ENCODE results near the gene LGR6.

LGR6 gene

DNA sequence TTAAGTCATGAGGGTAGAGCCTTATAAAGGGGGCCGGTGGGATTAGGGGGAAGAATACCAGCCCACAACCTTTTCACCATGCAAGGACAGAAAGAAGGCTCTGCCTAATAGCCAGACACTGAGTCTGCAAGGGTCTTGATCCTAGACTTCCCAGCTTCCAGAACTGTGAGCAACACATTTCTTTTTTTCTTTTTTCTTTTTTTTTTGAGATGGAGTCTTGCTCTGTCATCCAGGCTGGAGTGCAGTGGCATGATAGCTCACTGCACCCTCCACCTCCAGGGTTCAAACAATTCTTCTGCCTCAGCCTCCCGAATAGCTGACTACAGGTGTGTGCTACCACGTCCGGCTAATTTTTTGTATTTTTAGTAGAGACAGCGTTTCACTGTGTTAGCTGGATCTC is 47.3 kb upstream of the LGR6 start:
- Histone ChIP-seq H3K27ac (no peak overlapping the region), H3K79me2 (peaks cover 11% of the 10 kb centered on the region), H3K36me3 (ENCODE audit: control insufficient read depth, insufficient read depth, low read length) (no peaks in the 10 kb centered on the region), H2AFZ (no peak overlapping the region), H3K27me3 (ENCODE audit: control insufficient read depth, insufficient read depth, low read length) (no peaks in the 10 kb centered on the region), H3K4me2 (ENCODE audit: low read length) (no peak overlapping the region), H3K9me3 (ENCODE audit: control insufficient read depth, low read length) (no peaks in the 10 kb centered on the region), H3K9ac (no peak overlapping the region), H3K4me3 (ENCODE audit: low read depth, low read length) (no peak overlapping the region), H3K4me1 (peaks cover 2% of the 10 kb centered on the region)
- TF ChIP-seq CTCF (IDR thresholded peaks at IDR 0.05): no peak

DNA sequence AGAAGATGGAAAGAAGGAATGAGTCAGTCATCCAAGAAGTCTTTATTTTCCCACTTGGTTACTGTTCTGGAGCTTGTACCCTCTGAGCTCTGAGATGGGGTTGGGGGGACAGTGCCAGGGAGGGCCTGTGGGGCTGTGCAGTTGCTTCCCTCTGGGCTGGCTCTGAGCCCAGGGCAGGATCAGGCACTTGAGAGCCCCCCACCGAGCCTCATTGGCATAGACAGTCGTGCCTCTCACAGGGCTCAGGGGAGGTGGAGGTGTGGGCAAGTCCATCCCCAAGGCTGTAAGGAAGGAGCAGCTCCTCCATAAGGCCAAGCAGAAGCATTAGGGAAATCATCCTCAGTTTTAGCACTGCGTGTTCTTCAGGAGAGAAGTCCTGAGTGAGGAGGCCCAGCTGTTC is 46.6 kb upstream of the LGR6 start:
- Histone ChIP-seq H3K27me3 (ENCODE audit: control insufficient read depth, insufficient read depth, low read length) (no peaks in the 10 kb centered on the region), H3K4me2 (ENCODE audit: low read length) (no peak overlapping the region), H3K79me2 (peaks cover 11% of the 10 kb centered on the region)

DNA sequence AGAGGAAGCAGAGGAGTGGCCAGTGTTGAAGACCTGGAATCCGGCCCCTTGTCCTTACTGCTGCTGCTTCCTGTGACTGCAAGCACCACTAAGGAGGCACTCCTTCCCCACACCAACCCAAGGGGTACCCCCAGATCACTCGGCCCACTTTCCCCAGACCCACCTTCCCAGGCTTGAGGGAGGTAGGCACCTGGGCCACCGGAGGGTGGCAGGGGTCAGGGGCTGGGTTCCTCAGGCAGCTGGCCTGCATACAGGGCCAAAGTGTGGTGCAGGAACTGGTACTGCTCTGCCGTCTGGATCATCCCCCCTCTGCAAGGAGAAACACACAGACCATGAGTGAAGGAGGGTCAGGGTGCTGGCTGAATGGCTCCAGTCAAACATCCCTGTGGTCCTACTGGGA is 45.2 kb upstream of the LGR6 start:
- Histone ChIP-seq H3K4me1 (no peaks in the 10 kb centered on the region), H3K9me3 (ENCODE audit: control insufficient read depth, low read length) (no peaks in the 10 kb centered on the region), H3K4me2 (ENCODE audit: low read length) (no peak overlapping the region), H3K27me3 (ENCODE audit: control insufficient read depth, insufficient read depth, low read length) (no peaks in the 10 kb centered on the region), H3K27ac (no peak overlapping the region), H3K9ac (no peak overlapping the region), H2AFZ (no peak overlapping the region), H3K79me2 (peaks cover 5% of the 10 kb centered on the region), H3K36me3 (ENCODE audit: control insufficient read depth, insufficient read depth, low read length) (no peaks in the 10 kb centered on the region), H3K4me3 (ENCODE audit: low read depth, low read length) (no peak overlapping the region)
- TF ChIP-seq CTCF (IDR thresholded peaks at IDR 0.05): no peak

More for the DNA sequence above, 46.6 kb upstream of the LGR6 start:
- Histone ChIP-seq H3K9ac (no peak overlapping the region), H3K27ac (no peak overlapping the region), H3K4me3 (ENCODE audit: low read depth, low read length) (no peak overlapping the region), H3K36me3 (ENCODE audit: control insufficient read depth, insufficient read depth, low read length) (no peaks in the 10 kb centered on the region), H2AFZ (no peak overlapping the region), H3K4me1 (peaks cover 2% of the 10 kb centered on the region), H3K9me3 (ENCODE audit: control insufficient read depth, low read length) (no peaks in the 10 kb centered on the region)
- no peak for TF ChIP-seq CTCF (IDR thresholded peaks at IDR 0.05)

DNA sequence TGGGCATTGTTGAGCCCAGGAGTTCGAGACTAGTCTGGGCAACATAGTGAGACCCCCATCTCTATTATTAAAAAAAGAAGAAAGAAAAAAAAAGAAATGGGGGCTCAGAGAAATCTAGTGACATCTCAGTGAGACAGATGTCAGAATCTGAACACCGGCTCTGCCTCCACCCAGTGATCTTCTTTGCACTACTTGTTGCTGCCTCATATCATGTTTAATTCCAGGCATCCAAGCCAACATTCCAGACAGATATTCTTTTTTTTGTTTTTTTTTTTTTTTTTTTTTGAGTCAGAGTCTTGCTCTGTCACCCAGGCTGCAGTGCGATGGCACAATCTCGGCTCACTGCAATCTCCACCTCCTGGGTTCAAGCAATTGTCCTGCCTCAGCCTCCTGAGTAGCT is 44.0 kb upstream of the LGR6 start:
- no peak overlapping the region for H3K27ac ChIP-seq
- no peak overlapping the region for H3K9ac ChIP-seq
- no peak overlapping the region for H3K4me3 ChIP-seq (ENCODE audit: low read depth, low read length)
- H3K4me1 ChIP-seq: no peaks in the 10 kb centered on the region
- no peak overlapping the region for H3K4me2 ChIP-seq (ENCODE audit: low read length)
- H3K27me3 ChIP-seq (ENCODE audit: control insufficient read depth, insufficient read depth, low read length): no peaks in the 10 kb centered on the region
- TF ChIP-seq CTCF (IDR thresholded peaks at IDR 0.05): no peak
- H3K79me2 ChIP-seq: no peaks in the 10 kb centered on the region
- no peaks in the 10 kb centered on the region for H3K9me3 ChIP-seq (ENCODE audit: control insufficient read depth, low read length)
- H3K36me3 ChIP-seq (ENCODE audit: control insufficient read depth, insufficient read depth, low read length): no peaks in the 10 kb centered on the region
- H2AFZ ChIP-seq: no peak overlapping the region

GRCh38 chr1:202150187-202150586 is 43.4 kb upstream of the LGR6 start:
- no peak overlapping the region for H2AFZ ChIP-seq
- TF ChIP-seq CTCF (IDR thresholded peaks at IDR 0.05): no peak
- H3K9ac ChIP-seq: no peak overlapping the region
- no peaks in the 10 kb centered on the region for H3K27me3 ChIP-seq (ENCODE audit: control insufficient read depth, insufficient read depth, low read length)
- peaks cover 6% of the 10 kb centered on the region for H3K4me1 ChIP-seq
- H3K4me2 ChIP-seq (ENCODE audit: low read length): no peak overlapping the region
- H3K4me3 ChIP-seq (ENCODE audit: low read depth, low read length): no peak overlapping the region
- H3K36me3 ChIP-seq (ENCODE audit: control insufficient read depth, insufficient read depth, low read length): no peaks in the 10 kb centered on the region
- no peaks in the 10 kb centered on the region for H3K79me2 ChIP-seq
- no peaks in the 10 kb centered on the region for H3K9me3 ChIP-seq (ENCODE audit: control insufficient read depth, low read length)
- no peak overlapping the region for H3K27ac ChIP-seq
